DMS79 (cell line): Measurements from ENCODE around the gene GIMAP8.
"Not testable (repeated sequence)": the region's sequence is repeated elsewhere in the genome, so short reads cannot be mapped to it uniquely, and the experiment has no call there.

Source experiments
- DNase-seq: peaks from one replicate; lab custom pipeline; 2025; lab: John Stamatoyannopoulos, UW

GIMAP8 gene

GRCh38 chr7:150464962-150465361, 14.5 kb downstream of the GIMAP8 start:
- no peak for DNase-seq

DNA sequence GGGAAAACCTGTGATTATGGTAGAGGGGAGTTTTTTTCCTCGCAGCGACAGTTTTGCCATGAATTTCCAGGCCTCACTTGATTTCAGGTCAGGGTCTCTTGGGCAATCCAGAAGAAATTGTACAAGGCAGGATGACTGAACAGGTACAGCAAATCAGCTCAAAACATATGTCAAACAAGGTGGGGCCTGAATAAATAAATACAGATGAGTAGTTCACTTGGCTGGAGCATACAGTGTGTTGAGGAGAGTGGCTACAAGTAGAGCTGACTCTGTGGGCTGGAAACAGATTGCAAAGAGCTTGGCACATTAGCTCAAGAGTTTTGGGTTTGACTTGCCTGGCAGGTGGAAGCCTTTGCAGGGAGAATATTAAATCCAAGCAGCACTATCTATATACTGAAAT, 15.0 kb downstream of the GIMAP8 start:
- no peak for DNase-seq

DNA sequence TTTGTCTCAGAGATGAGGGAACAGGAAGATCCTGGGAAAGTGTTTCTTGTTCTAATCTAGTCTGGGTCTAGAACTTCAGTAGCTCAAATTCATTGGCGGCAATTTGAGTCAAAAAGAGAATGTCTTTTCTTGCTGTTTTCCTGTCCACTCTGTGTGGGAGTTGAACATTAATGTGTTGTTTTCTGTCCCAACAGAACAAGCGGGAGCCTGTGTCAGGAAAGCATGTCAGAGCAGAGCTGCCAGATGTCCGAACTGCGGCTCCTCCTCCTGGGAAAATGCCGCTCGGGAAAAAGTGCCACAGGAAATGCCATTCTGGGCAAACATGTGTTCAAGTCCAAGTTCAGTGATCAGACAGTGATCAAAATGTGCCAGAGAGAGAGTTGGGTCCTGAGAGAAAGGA, 16.0 kb downstream of the GIMAP8 start:
- no peak for DNase-seq

GRCh38 chr7:150468241-150468640, 17.8 kb downstream of the GIMAP8 start:
- no peak for DNase-seq

DNA sequence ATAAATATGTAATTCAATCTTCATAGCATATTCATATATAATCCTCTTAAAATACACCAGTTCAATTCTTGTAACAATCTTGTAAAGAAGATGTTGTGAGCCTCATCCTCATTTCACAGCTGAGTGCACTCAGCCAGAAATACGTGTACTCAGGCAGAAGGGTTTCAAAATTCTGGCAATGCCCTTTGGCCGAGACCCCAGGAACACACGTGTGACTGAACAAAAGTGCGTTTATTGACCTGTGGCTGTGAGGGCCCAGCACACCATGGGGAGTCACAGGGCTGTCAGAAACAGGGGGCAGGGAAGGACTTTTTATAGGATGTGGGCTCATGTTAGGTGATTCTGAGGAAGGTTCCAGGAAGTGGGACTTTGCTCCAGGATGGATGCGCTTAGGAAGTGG, 21.5 kb downstream of the GIMAP8 start:
- DNase-seq: no peak

GRCh38 chr7:150473902-150474301, 23.5 kb downstream of the GIMAP8 start:
- DNase-seq: no peak

DNA sequence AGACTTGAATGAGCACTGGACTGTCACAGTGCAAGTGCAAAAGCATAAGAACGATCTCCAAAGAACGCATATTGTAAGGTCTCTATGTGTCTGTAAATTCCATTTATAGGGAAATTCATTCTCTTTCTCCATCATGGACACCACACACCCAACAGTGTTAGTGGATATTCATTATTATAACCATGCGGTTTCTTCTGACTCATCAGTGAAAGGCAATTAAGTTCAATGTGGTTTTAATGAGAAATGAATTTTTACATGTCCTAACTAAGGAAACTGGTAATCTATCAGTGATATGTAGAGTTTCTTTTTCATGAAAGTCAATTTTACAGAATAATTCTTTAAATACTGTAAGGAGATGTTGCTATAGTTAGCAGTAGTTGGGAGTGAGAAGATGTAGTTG, 25.9 kb downstream of the GIMAP8 start:
- no peak for DNase-seq

- DNase-seq: no peak
Observed at GRCh38 chr7:150476819-150477631, 26.6 kb downstream of the GIMAP8 start.

GRCh38 chr7:150479023-150479716, 28.7 kb downstream of the GIMAP8 start:
- DNase-seq: no peak

DNA sequence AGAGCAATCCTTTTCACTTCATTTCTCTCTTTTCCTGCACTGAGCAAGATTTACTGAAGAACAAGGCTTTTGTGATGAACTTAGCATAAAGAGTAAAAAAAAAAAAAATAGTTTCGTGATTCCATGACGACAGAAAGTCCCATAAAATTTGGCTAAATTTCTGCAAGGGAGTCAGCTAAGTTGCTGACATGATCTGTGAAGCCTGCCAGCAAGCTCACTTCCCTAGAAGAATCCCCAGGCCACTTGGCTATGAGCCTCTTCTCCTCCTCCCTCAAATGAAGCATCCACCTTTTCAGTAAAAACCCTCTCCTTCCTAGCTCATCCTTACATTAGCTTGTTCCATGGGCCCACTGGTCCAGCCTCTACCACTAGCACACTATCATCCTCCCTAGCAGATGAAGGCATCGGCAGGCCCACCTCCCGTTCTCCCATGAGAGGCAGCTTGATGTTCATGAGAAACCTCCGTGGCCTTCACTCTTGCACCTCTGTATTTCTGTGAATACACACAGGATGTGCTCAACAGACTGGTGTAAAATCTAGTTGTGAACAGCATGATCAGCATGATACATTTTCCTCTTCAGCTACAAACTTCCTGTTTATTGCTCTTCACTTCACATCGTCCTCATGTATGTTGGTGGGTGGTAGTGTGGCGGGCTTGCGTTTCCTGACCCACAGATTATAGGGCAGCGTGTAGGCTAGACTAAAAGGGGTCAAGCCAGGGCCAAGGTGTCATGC, 30.9 kb downstream of the GIMAP8 start:
- DNase-seq: no peak

DNA sequence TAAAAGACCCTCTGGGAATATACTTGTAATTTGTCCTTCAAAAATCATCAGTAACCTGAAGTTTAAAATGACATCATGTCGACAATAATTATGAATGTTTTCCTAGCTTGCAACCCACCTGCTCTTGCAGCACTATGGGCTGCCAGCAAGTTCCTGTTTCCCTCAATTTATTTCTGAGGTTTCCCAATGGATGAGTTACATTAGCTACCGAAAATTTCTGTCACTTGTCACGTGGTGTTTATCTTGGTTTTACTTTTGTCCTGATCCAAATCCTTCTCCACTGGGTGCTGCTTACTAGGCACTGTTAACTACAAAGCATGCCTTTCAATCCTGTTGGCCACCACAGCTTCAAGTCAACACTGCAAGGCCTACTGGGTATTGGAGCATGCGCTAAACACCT, 31.5 kb downstream of the GIMAP8 start:
- no peak for DNase-seq

DNA sequence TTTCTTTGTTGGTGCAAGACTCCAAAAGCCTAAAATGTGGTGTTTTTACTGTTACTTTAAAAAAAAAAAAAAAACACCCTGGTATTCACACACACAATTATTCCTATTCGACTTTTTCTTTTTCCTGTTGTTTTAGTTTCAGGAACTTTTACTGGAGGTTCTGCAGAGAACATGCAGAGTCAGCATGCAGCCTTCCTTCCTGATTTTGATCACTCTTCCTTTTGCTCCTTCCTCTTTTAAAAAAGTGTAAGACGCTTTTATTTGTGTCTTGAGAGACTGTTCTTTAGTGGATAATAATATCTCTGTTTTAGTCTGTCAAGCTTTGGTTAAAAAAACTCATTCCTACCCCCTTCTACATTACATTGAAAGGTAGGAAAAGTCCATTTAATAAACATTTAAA, 33.1 kb downstream of the GIMAP8 start:
- DNase-seq: not testable (repeated sequence)

- not testable (repeated sequence) for DNase-seq
Observed at GRCh38 chr7:150484071-150484470, 33.6 kb downstream of the GIMAP8 start.

DNA sequence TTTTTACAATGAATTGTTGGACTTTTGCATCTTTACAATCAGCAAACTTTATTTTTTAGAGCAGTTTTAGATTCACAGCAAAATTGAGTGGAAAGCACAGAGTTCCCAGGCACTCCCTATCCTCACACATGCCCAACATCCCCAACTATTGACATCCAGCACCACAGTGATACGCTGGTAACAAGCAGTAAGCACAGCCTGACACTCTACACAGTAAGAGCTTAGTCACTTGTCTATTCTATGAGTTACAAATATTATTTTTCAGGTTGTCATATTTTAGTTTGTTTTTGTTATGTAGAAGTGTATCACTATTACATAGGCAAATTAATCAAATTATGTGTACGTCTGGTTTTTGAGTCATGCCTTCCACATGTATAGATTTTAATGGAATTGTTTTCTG, 37.2 kb downstream of the GIMAP8 start:
- no peak for DNase-seq

GRCh38 chr7:150489782-150490181, 39.4 kb downstream of the GIMAP8 start:
- no peak for DNase-seq

DNA sequence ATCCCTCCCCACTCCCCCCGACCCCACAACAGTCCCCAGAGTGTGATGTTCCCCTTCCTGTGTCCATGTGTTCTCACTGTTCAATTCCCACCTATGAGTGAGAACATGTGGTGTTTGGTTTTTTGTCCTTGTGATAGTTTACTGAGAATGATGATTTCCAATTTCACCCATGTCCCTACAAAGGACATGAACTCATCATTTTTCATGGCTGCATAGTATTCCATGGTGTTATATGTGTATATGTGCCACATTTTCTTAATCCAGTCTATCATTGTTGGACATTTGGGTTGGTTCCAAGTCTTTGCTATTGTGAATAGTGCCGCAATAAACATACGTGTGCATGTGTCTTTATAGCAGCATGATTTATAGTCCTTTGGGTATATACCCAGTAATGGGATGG, 43.0 kb downstream of the GIMAP8 start:
- DNase-seq: not testable (repeated sequence)

GRCh38 chr7:150502519-150502918, 52.1 kb downstream of the GIMAP8 start:
- no peak for DNase-seq

DNA sequence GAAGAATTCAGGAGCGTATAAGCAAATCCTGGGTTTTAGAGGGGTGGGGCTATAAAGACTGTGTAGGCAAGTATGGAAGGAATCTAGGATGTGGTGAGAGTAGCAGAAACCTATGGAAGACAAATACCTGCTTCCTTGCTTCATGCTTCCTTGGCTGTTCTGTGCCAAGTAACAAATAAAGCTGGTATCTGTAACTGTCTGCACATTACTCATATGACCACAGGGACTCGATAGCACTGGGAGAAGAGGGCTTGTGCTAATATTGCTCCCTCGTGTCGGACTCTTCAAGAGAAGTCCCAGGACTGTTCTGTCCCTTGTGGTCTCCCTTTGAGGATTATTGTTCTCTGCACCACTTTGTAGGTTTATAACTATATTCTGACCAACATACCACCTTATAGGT, 52.7 kb downstream of the GIMAP8 start:
- no peak for DNase-seq

DNA sequence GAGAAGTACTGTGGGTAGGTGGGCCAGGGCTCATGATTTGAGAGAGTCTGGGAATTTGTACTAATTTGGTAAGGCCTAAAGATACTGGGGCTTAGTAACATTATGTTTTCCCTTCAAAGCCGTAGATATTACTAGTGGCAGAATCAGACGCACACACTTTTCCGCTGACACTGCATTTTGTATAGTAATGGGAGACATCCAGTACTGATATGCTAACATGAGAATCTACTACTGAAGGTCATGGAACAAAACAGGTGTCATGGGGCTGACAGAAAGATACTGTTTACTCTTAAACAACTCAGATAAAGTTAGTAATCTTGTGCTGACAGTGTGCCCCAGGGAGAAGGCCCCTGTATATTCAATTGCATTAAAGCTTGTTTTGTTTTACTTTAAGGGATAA, 53.2 kb downstream of the GIMAP8 start:
- DNase-seq: no peak

GRCh38 chr7:150507947-150508602, 57.6 kb downstream of the GIMAP8 start:
- no peak for DNase-seq

- no peak for DNase-seq
Observed at GRCh38 chr7:150511048-150511447, 60.6 kb downstream of the GIMAP8 start.

GRCh38 chr7:150513758-150514157, 63.3 kb downstream of the GIMAP8 start:
- no peak for DNase-seq
